GM19324 (cell line): ENCODE measurements around the gene N4BP2.
"Not testable (repeated sequence)": the region's sequence is repeated elsewhere in the genome, so short reads cannot be mapped to it uniquely, and the experiment has no call there.

Experiments
- ATAC-seq: cut with Tn5 transposase; IDR thresholded peaks from one replicate; pipeline ENCODE4 v1.9.1; 2021; ENCODE audit warnings: mild to moderate bottlenecking, moderate library complexity; ENCODE audit not compliant: unreplicated experiment, low FRiP score

Gene N4BP2

DNA sequence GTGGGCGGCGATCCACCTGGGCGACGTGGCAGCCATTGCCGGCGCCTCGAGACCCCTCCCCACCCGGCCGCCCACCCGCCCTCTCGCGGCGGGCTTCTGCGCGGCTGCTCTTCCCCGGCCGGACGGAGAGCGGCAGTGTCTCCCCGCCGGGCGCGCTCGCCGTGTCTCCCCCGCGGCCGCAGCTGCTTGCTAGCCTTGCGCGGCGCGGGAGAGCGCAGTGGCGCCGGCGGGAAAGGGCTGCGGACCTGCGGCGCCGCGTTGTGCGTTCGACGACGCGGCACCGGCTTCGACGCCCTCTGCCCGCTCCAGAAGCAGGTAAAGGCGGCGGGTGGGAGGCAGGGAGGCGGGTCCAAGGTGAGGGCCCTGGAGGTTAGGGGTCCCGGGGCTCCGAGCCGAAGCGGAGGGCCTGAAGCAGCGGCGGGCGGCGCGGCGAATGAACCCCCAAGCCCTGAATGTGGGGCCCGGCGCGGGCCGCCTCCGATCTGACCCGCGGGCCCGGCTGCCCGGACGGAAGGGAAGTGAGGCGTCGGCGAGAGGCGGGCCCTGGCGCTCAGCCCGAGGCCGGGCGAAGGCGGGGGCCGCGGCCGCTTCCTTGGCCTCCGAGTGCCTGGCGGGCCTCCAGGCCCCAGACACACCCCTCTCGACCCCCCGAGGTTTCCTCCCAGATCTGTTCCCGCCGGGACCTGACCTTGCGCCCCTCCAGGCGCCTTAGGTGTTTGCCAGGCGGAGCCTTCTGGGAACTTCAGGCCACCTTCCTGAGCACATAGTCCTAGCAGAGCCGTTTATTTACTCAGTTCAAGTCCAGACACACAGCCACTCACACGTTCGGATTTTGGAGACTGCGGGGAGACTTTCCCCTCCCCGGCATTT, at the start of gene N4BP2:
N4BP2 (plus strand) TSS at position 135 of the 870 bp plus-strand sequence. CDS start 40,491 bp downstream, outside the sequence.
- ATAC-seq = peak; percentile 65

DNA sequence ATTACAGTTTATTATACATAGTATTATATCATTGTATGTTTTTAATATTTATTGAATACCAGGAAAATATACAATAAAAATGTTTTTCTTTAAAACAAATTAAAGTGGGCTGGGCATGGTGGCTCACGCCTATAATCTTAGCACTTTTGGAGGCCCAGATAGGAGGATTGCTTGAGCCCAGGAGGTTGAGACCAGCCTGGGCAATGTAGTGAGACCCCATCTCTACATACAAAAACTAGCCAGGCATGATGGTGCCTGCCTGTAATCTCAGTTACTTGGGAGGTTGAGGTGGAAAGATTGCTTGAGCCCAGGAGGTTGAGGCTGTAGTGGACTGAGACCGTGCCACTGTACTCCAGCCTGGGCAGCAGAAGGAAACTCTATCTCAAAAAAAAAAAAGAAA, 40.6 kb upstream of the N4BP2 start:
- no peak for ATAC-seq

DNA sequence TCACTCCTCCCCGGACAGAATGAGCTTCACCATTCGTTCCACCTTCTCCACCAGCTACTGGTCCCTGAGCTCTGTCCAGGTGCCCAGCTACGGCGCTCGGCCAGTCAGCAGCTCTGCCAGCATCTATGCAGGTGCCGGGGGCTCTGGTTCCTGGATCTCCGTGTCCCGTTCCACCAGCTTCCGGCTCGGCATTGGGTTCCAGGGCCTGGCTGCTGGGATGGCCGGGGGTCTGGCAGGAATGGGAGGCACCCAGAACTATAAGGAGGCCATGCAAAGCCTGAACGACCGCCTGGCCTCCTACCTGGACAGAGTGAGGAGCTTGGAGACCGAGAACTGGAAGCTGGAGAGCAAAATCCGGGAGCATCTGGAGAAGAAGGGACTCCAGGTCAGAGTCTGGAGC, 36.4 kb upstream of the N4BP2 start:
- ATAC-seq = no peak

DNA sequence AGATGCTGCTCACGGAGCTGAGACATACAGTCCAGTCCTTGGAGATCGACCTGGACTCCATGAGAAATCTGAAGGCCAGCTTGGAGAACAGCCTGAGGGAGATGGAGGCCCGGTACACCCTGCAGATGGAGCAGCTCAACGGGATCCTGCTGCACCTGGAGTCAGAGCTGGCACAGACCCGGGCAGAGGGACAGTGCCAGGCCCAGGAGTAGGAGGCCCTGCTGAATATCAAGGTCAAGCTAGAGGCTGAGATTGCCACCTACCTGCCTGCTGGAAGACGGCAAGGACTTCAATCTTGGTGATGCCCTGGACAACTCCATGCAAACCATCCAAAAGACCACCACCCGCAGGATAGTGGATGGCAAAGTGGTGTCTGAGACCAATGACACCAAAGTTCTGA, 35.5 kb upstream of the N4BP2 start:
- not testable (repeated sequence) for ATAC-seq

DNA sequence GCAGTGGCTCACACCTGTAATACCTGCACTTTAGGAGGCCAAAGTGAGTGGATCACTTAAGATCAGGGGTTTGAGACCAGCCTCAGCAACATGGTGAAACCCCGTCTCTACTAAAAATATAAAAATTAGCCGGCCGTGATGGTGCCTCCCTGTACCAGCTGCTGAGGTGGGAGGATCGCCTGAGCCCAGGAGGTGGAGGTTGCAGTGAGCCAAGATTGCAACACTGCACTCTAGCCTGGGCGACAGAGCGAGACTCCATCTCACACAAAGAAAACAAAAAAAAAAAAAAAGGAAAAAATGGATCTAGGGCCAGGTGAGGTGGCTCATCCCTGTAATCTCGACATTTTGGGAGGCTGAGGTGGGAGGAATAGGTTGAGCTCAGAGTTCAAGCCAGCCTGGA, 32.6 kb upstream of the N4BP2 start:
- ATAC-seq = not testable (repeated sequence)

DNA sequence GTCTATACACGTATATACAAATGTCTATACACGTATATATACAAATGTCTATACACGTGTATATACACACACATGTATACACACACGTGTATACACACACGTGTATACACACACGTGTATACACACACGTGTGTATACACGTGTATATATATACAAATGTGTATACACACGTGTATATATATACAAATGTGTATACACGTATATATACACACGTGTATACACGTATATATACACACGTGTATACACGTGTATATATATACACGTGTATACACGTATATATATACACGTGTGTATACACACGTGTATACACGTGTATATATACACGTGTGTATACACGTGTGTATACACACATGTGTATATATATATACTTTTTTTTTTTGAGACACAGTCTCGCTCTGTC, 23.9 kb upstream of the N4BP2 start:
- no peak for ATAC-seq

DNA sequence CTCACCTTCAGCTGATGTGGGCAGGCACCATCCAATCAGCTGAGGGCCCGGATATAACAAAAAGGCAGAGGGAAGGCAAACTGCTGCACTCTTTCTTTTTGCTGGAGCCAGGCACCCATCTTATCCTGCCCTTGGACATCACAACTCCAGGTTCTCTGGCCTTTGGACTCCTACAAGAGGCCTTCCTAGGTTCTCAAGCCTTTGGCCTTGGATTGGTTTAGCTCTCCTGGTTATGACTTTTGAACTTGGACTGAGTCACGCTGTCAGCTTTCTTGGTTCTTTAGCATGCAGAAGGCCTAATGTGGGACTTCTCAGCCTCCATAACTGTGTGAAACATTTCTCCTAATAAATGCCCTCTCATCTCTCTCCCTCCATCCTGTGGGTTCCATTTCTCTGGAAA, 23.0 kb upstream of the N4BP2 start:
- ATAC-seq = no peak

DNA sequence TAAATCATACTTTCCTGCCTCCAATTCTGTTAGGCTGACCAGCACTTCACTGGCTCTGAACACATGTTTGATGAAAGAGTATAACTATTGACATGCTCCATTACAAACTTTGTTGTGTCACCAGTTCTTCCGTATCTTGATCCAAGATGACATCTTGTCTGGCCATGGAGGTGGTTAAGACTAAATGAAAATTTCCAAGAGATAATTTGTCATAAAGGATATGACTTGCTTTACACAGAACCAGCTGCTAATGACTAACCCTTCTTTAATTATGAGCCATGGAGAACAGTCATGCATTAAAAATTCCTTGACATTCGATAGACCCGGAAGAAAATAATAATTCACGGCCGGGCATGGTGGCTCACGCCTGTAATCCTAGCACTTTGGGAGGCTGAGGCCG, 17.7 kb upstream of the N4BP2 start:
- ATAC-seq = no peak

DNA sequence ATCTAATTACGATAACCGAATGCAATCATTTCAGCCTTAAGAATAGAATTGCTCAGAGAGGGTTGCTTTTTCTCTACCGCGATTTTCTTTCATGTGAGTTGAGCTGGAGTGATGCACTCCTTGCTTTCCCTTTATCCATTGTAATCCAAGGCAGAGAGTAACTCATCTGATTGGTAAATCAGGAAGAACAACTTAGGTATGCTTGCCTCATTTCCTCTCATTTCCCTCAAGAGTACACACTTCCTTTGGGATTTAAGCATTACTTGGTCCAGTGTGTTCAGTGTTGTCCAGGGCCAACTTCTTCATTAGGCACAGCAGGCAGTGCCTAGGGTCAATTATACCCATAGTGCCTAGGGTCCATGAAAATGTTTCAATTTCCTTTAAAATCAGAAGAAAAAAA, 15.7 kb upstream of the N4BP2 start:
- no peak for ATAC-seq

DNA sequence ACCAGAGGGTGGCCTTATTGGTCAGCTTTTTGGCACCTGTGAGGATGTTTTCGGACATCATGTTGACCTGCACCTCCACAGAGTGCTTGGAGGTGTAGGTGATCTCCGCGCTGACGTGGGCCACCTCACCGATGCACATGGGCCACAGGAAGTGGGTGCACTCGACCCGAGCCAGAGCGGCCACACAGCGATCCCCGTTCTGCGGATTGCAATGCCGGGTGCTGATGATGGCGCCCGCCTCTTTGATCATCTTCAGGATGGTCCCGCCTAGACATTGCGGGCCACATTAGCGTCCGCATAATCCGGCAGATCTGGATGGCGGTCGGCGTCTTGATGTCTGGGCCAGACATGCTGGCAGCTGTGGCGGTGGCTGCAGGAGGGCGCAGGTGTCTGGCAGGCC, 12.9 kb upstream of the N4BP2 start:
- ATAC-seq = no peak

DNA sequence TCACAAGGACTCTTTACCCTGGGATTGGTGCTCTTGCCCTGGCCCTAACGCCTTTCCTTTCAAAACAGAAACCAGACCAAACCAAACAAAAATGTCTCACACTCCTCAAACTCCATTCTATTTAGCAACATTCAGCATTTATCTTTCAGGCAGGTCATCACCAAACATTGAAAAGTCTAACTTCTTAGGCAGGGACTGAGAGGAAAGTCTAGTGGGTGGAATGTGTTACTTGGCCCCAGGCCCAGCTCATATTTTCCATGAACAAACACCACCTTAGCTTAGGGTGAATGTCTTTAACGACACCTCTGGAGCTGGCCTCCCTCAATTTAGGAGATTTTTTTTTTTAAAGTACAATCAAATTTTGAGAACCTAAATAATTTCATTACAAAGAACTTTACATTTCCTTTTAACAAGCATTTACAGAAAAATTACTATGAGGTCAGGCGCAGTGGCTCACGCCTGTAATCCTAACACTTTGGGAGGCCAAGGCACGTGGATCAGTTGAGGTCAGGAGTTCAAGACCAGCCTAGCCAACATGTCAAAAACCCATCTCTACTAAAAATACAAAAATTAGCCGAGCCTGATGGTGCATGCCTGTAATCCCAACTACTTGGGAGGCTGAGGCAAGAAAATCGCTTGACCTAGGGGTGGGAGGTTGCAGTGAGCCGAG, 10.2 kb upstream of the N4BP2 start:
- no peak for ATAC-seq

DNA sequence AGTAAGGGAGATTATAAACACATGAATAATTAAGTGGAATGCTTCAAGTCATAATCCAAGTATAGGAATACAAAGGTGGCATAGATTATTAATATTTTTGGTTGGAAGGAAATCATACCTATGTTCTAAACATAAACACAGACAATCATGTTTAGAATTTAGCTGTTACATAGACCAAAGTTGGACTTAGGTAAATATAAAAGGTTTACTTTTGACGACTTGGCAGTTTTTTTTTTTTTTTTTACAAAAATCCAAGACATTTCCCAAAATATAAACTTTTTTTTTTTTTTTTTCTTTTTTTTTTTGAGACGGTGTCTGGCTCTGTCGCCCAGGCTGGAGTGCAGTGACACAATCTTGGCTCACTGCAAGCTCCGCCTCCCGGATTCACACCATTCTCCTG, 3.5 kb upstream of the N4BP2 start:
- no peak for ATAC-seq

DNA sequence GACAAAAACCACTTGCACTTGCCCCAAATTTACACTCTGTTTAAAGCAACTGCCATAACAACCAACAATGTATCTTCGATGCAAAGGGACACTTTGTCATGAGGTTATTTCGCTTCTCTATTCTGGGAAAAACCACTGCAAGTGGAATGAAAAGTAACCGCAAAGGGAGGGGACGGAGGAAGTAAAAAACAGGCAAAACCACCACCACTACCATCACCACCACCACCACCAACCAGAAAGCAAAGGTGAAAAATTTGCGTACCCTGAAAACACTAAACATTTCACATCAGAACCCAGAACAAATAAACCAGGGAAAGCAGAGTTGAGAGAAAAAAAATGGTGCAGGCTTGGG, 1.2 kb upstream of the N4BP2 start:
- ATAC-seq = no peak

DNA sequence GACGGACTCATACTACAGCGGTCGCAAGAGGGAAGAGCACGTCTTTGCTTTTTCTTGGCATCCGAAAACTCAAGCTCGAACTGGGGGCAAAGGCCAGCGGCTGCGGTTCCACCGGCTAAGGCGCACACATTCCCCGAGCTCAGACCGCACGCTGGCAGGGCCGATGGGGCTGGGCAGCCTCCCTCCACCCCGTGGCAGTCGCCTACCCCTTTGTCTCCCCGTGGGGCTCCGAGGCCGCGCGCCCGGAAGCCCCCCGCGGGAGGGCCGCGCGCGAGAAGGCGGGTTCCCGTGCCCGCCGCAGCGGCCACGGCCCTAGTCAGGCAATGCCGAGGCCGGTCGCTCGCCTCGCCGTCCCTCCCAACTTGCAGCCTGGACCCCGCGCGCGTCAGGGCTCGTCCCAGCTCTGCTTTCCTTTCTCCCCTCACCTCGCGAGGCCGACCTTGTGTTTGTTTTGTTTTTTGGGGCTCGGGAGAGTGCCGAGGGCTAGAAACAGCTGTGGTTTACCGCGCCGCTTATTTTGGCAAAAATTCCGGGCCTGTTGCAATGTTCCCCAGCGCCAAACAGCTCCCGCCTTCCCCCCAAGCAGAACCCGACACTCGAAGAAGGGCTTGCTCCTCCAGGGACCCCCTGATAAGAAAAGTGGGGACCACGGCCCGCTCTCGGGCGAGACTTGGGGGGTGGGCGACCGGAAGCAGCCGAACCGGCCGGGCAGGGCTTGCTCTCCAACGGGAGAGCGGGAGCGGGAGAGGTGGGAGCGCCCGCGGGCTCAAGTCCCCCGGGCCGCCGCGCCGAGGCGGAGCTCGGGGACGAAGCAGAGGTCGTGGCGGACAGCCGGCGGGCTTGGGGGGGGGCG, 561 bp upstream of the N4BP2 start:
- peak; percentile 40 for ATAC-seq

DNA sequence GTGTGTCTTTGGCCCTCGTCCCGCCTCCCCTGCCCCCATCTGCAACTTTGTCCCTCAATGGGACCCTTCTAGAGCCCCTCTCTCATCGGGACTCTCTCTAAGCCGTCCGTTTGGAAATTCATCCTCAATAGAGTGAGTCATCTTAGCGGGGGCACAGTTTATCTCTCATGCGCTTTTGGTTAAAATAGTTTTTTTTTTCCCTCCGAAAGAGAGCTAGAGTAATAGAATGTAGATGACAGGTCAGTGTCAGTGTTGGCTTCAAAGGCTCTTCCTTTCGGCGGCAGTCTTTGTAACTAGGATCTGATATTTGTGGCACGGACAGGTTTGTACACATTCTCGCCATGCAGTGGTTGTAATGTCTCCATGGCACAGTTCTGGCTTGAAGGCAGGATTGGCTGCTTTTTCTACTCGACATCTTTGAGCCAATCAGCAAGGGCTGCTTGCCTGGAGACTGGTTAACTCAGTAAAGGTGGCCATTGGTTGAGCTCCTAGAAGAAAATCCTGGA, 989 bp downstream of the N4BP2 start:
- peak; percentile 60 for ATAC-seq

DNA sequence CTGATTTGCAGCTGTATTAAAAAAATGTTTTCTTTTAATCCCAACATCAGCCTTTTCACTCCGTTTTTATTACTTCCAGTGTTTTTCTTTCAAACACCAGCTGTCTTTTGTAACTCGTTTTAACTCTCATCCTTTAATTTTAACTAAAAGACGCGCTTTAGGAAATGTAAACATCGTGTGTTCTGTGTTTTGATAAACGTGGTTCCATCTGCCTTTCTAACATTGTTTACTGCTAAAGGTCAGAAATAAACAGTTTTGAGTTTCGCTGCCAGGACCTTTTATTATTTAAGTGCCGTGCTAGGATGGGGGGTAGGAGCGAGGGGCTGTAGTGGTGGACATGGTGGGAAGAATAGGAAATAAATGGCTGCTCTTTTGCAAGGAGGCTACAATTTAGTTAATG, 1.5 kb downstream of the N4BP2 start:
- no peak for ATAC-seq

DNA sequence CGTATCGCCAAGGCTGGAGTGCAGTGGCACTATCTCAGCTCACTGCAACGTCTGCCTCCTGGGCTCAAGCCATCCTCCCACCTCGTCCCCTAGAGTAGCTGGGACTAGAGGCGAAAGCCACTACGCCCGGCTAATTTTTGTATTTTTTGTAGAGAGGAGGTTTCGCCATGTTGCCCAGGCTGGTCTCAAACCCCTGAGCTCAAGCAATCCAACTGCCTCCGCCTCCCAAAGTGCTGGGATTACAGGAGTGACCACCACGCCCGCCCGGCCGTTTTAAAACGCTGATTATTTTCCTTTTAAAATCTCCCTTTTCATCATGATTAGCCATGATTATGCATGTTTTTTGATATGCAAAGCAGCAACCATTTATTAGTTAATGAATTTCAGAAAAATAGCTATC, 2.2 kb downstream of the N4BP2 start:
- ATAC-seq = no peak

DNA sequence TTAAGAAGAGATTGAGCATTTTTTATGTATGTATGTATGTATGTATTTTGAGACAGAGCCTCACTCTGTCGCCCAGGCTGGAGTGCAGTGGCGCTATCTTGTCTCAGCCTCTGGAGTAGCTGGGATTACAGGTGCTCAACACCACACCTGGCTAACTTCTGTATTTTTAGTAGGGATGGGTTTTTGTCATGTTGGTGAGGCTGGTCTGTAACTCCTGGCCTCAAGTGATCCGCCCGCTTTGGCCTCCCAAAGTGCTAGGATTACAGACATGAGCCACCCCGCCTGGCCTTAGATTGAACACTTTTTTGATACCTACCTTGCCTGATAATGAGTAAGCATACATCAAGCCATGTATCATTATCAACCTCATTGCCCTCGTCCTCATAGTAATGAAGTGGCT, 2.7 kb downstream of the N4BP2 start:
- ATAC-seq = no peak

DNA sequence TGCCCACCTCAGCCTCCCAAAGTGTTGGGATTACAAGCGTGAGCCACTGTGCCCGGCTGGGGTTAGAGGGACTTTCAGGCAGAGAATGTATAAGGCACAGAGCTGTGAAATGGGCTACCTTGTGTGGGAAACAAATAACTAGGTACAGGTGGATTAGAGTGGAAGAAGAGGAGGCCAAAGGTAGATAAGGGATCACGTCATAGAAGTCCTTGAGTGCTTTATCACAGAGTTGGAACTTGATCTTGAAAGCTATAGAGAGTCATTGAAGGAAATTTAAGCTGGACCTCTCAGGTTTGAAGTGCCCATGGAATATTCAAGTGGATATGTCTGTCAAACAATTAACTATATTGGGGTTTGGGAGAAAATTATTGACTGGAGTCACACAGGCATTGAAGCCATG, 8.4 kb downstream of the N4BP2 start:
- no peak for ATAC-seq

DNA sequence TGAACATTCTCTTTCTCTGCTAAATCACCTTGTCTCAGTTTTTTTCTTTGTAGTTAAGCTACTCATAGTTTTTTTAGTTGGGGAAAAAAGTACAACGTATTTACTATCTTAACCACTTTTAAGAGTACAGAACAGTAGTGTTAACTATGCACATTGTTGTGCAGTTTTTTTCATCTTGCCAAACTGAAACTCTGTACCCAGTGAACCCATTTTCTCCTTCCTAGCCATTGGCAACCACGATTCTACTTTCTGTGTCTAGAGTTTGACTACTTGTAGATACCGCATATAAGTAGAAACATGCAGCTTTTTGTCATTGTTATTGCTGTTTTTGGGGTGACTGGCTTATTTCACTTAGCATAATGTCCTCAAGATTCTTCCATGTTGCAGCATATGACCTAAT, 10.0 kb downstream of the N4BP2 start:
- no peak for ATAC-seq

DNA sequence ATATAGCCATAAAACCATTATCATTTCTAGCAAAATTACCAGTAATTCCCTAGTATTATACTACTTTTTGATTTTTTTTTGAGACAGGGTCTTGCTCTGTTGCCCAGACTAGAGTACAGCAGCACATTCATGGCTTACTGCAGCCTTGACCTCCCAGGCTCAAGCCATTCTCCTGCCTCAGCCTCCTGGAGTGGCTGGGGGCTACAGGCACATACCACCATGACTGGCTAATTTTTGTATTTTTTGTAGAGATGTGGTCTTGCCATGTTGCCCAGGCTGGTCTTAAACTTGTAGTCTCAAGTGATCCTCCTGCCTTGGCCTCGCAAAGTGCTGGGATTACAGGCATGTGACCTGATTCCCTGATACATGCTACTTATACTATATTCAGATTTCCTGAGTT, 13.7 kb downstream of the N4BP2 start:
- no peak for ATAC-seq
